RWPE1 (cell line): Measurements from ENCODE around the gene AMOTL2.
A peak's percentile ranks its signal among the peaks of the same experiment; 100 is the strongest.

Experiments used
- CTCF ChIA-PET: fragments of 350-600 bp; sonication (Branson Sonifier 250); formaldehyde crosslinking; extraction: SDS; loops from one replicate; lab custom pipeline; 2021; lab: Yijun Ruan, JAX
- POLR2A ChIA-PET: fragments of 400-600 bp; formaldehyde crosslinking; extraction: SDS; loops from one replicate; lab custom pipeline; 2020; ENCODE audit warnings: antibody characterized with exemption; ENCODE audit not compliant: low non-redundant PET; lab: Yijun Ruan, JAX
- DNase-seq: peaks from one replicate; pipeline ENCODE4 v3.0.0; 2012; ENCODE audit warnings: low spot score
- H3K27ac ChIP-seq: fragments of 450-650 bp; 2 replicates; pipeline ENCODE4 v1.5.1; 2017
- TF ChIP-seq, protein P1 (sequence below): fragments of 450-650 bp; conservative IDR thresholded peaks from 2 replicates; pipeline ENCODE4 v1.5.1; 2017; ENCODE audit warnings: low read depth, mild to moderate bottlenecking

Gene AMOTL2

DNA sequence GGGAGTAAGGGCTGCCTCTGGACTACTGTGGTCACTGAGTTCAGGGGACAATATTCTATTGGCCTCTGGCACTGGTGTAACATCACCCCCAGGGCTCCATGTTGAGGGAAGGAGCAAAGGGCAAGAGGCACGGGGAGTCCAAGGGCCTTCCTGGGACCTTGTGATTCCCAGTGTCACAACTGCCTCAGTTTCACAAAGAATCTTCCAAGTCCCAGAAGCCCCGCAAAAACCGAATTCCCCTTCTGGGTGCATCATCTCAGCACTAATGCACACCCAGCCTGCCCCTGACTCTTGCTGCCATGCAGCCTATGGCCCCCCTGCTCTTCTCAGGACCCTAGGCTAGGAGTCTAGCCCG, 5.5 kb downstream of the AMOTL2 start:
- ChIA-PET POLR2A (no interaction called here), CTCF (interaction anchor here (0.7 kb wide), 2 partner anchors 19 to 568 kb away, joined by 3 to 4 read pairs; no protein-coding TSS in a partner anchor)
- H3K27ac ChIP-seq, result peak overlapping the region; percentile 97
- TF ChIP-seq, protein P1, sequence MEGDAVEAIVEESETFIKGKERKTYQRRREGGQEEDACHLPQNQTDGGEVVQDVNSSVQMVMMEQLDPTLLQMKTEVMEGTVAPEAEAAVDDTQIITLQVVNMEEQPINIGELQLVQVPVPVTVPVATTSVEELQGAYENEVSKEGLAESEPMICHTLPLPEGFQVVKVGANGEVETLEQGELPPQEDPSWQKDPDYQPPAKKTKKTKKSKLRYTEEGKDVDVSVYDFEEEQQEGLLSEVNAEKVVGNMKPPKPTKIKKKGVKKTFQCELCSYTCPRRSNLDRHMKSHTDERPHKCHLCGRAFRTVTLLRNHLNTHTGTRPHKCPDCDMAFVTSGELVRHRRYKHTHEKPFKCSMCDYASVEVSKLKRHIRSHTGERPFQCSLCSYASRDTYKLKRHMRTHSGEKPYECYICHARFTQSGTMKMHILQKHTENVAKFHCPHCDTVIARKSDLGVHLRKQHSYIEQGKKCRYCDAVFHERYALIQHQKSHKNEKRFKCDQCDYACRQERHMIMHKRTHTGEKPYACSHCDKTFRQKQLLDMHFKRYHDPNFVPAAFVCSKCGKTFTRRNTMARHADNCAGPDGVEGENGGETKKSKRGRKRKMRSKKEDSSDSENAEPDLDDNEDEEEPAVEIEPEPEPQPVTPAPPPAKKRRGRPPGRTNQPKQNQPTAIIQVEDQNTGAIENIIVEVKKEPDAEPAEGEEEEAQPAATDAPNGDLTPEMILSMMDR, result no peak
- no peak for DNase-seq

DNA sequence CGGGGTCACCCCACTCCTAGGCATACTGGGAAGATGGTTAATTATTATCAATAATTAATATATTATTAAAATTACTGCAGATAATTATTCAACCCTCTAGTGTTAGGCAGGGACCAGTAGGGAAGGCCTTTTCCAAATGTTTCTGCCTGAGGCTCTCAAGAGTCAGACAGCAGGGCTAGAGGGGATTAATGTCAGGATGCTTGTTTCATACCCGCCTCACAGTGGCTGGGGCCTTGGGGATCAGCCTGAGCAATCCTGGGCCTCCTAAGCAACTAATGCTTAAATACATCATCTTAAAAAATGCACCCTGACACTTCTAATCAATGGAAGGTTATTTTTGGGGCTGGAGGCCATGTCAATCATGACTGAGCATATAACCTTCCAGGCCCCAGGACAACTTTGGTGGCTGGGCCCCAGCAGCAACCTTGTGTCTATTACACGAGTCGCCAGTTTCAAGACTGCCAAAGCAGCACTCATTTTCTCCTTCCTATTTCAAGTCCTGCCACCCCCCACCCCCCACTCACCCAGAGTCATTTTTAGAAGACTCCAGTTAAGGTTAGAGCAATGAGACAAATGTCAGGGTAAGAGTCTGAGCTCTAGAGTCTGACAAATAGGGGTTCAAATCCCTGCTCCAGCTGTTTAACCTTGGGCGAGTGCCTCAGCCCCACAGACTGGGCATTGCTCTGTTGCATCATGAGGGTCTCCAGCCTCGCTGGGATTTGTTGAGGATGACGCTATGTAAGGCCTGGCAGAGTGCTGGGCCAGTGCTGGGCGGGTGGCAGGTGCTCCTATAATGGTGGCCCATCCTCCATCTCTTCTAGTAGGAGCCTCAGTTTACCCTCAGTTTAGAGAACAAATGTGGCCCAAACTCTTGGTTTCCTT, 6.1 kb downstream of the AMOTL2 start:
- no peak for DNase-seq
- H3K27ac ChIP-seq, result peak overlapping the region; percentile 97
- ChIA-PET CTCF (no interaction called here), POLR2A (no interaction called here)
- TF ChIP-seq, protein P1, result no peak

DNA sequence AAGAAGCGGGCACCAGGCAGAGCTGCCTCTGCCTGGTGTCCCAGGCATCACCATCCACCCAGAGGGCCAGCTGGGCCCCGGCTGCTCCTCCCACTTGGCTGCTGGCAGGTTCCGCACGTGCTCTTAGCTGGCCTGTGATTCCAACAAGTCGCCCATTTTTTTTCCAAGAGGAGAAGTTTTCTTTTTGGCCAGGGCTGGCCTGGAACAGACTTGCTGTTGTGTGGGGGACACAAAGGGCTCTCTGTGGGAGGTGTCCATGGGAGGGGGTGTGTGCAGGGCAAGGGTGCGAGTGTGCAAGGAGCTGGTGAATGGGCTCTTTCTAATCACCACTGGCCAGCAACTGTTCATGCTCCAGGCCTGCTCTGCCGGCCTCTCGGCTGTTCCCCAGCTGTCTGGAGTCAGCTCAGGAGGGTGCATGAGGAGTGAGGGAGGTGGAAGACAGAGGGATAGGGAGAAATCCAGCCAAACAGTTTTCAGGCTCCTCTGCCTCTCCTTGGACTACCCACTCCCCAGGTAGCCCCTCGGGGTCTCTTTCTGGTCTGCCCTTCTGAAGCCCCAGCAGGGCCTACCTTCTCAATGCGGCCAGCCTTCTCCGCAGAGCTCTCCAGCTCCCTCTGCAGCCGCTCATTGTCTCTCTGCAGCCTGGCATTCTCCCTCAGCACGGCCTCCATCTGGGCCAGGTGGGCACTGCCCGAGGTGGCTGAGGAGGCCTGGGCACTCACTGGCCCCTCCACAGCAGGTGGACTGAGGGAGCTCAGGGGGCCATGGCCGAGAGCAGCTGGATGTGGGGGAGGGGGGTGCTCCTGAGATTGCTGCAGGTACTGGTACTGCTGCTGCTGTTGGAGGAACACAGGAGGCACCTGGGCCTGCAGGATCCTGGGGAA, 7.1 kb downstream of the AMOTL2 start:
- ChIA-PET POLR2A (no interaction called here), CTCF (interaction anchor here (0.7 kb wide), 2 partner anchors 58 to 107 kb away, joined by 3 to 4 read pairs; no protein-coding TSS in a partner anchor)
- TF ChIP-seq, protein P1, result no peak
- no peak for DNase-seq
- H3K27ac ChIP-seq, result peak overlapping the region; percentile 97

DNA sequence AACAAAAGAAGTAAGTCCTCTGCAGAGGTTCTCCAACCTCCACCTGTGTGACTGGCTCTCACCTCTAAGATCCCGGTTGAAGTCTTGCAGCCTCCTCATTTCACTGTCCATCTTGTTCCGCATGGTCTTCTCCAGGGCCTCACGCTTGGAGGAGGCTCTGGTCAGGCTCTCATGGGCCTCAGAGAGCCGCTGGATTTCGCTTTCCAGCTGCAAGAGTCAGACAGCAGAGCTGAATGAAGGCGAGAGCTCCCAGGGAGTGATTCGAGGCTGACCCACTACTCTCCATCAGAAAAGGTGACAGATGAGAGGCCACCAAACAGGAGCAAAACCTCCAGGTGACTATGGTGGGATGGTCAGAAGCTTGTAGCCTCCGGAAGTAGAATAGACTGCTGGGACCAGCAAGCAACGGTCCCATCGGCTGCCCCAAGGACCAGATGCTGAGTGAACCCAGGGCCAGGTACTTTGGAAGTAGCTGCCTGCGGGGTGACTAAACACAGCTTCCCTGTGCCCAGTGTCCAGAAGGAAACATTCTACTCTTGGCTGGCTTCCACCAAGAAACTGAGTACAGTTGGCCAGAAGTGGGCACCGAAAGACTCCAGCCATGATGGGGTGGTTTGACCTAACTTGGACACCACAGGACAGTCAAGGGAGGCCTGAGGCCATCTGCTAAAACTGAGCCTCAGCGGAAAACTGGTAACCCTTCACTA, 7.9 kb downstream of the AMOTL2 start:
- CTCF ChIA-PET, result interaction anchor here (0.7 to 0.9 kb wide), 3 partner anchors 57 to 114 kb away, joined by 3 to 4 read pairs (median 3); no protein-coding TSS in a partner anchor
- POLR2A ChIA-PET, result interaction anchor here (0.6 kb wide), 1 partner anchor 27 kb away, joined by 4 read pairs; no protein-coding TSS in a partner anchor
- TF ChIP-seq, protein P1, result no peak
- H3K27ac ChIP-seq, result peak overlapping the region; percentile 97
- no peak for DNase-seq

DNA sequence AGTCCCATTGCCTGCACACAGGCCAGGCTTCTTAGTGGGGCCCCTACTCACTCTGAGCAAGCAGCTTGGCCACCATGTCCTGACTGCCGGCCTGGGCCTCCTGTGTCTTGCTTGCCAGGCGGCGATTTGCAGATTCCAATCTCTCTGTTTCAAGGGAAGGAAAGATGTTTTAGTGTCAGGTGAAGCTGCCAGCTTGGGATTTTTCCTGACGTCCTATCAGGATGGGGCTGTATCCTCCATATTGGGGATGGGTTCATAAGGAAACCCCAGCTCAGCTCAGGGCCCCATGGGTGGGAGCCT, 8.5 kb downstream of the AMOTL2 start:
- H3K27ac ChIP-seq, result peak overlapping the region; percentile 97
- TF ChIP-seq, protein P1, result no peak
- no peak for DNase-seq
- ChIA-PET CTCF (interaction anchor here (0.9 to 2.6 kb wide), 2 partner anchors 107 to 115 kb away, joined by 3 to 11 read pairs; no protein-coding TSS in a partner anchor), POLR2A (interaction anchor here (0.5 kb wide), 1 partner anchor 116 kb away, joined by 15 read pairs; no protein-coding TSS in a partner anchor)
